Measurements from ENCODE around the gene OR1I1.
"Not testable (repeated sequence)": the region's sequence is repeated elsewhere in the genome, so short reads cannot be mapped to it uniquely, and the experiment has no call there.

Gene OR1I1

DNA sequence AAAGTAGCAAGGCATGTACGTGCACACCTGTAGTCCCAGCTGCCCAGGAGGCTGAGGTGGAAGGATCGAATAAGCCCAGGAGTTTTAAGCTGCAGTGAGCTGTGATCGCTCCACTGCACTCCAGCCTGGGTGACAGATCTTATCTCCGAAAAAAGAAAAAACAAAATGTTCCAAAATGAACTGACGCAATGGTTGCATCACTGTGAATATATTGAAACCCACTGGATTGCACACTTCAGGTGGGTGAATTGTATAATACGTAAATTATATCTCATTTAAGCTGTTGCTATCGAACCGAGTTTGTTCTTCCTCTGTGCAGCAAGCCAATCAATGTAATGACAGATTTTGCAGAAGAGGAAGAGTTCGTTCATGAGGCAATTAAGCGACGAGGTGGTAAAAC lies 34.3 kb upstream of the OR1I1 start:
- no peak overlapping the region for H3K4me3 ChIP-seq
- H3K27ac ChIP-seq = no peak overlapping the region
- TF ChIP-seq, protein P1, sequence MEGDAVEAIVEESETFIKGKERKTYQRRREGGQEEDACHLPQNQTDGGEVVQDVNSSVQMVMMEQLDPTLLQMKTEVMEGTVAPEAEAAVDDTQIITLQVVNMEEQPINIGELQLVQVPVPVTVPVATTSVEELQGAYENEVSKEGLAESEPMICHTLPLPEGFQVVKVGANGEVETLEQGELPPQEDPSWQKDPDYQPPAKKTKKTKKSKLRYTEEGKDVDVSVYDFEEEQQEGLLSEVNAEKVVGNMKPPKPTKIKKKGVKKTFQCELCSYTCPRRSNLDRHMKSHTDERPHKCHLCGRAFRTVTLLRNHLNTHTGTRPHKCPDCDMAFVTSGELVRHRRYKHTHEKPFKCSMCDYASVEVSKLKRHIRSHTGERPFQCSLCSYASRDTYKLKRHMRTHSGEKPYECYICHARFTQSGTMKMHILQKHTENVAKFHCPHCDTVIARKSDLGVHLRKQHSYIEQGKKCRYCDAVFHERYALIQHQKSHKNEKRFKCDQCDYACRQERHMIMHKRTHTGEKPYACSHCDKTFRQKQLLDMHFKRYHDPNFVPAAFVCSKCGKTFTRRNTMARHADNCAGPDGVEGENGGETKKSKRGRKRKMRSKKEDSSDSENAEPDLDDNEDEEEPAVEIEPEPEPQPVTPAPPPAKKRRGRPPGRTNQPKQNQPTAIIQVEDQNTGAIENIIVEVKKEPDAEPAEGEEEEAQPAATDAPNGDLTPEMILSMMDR (IDR thresholded peaks at IDR 0.05) = no peak
- DNase-seq (ENCODE audit: low spot score) = no peak

DNA sequence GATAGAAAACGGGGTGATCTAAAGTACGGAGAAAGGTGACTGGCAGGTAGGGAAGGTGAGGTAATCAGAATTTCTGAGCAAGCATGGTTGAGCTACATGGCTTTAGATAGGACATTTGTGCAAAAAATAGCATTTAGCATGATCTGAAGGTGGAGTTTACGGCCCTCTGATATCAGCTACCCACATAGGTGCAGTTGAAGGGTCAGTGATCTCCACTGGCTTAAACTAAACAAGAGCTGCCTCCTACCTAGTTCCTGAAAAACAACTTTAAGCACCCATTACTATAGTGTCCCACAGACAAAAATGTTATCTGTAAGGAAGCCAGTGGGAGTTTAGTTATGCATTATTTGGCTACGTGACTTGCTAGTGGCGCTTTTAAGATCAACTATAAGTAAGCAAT lies 33.9 kb upstream of the OR1I1 start:
- TF ChIP-seq, protein P1 (IDR thresholded peaks at IDR 0.05) = no peak
- H3K4me3 ChIP-seq = no peak overlapping the region
- H3K27ac ChIP-seq = no peak overlapping the region

DNA sequence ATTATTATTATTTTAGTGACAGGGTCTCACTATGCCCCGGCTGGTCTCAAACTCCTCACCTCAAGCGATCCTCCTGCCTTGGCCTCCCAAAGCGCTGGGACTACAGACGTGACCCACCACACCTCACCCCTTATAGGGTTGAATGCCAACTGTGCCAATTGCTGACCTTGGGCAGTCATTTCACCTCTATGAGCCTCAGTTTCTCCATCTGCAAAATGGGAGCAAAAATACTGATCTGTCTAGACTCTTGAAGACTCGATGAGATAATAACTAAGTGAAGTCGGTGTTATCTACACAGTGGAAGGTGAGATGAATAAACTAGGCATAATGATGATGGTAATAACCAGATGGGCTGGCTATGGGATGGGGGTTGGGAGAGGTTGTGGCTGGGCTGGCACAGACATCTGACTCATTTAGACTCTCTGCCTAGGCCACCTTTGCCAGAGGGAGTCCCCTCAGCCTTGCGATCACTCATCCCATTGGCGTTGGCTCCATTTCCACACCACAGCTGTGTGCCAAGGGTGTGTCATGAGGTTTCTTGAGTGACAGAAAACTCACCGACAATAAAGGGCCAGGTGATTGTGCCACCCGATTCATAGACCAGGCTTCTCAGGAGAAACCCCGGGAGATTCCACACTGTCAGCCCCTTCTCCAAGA lies 33.0 kb upstream of the OR1I1 start, which contains the start of gene CASP14:
CASP14 (plus strand) TSS at position 596 of the 657 bp plus-strand sequence. CDS start 2,772 bp downstream, outside the sequence.
- no peak within 1 kb of the TSS for H3K4me3 ChIP-seq

More for the DNA sequence above, 33.9 kb upstream of the OR1I1 start:
- no peak for DNase-seq (ENCODE audit: low spot score)

DNA sequence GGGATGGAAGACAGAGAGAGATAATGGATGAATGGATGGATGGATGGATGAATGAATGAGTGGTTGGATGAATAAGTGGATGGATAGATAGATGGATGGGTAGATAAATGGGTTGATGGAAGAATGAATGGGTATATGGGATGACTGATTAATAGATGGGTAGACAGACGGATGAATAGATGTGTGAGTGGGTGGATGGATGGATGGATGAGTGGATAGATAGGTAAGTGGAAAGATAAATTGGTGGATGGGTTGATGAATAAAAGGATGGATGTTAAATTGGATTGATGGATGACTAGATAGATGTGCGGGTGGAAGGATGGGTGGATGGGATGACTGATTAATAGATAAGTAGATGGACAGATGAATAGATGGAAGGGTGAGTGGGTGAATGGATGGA lies 31.4 kb upstream of the OR1I1 start:
- Histone ChIP-seq H3K4me3 (no peak overlapping the region), H3K27ac (no peak overlapping the region)
- TF ChIP-seq, protein P1 (IDR thresholded peaks at IDR 0.05) = no peak
- DNase-seq (ENCODE audit: low spot score) = no peak

More for the DNA sequence above, 33.0 kb upstream of the OR1I1 start, which contains the start of gene CASP14:
- no peak within 1 kb of the TSS for H3K27ac ChIP-seq
- TF ChIP-seq, protein P1 (IDR thresholded peaks at IDR 0.05) = no peak
- no peak for DNase-seq (ENCODE audit: low spot score)

DNA sequence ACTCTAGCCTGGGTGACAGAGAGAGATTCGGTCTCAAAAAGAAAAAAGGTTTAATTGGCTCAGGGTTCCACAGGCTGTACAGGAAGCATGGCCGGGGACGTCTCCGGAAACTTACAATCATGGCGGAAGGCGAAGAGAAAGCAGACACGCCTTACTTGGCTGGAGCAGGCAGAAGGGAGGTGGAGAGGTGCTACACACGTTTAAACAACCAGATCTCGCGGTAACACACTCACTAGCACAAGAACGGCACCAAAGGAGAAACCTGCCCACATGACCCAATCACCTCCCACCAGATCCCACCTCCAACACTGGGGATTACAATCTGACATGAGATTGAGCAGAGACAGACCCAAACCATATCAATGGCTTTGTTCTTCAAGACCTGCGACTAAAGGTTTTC lies 20.0 kb upstream of the OR1I1 start:
- no peak overlapping the region for H3K27ac ChIP-seq
- DNase-seq (ENCODE audit: low spot score) = no peak
- TF ChIP-seq, protein P1 (IDR thresholded peaks at IDR 0.05) = no peak
- no peak overlapping the region for H3K4me3 ChIP-seq

DNA sequence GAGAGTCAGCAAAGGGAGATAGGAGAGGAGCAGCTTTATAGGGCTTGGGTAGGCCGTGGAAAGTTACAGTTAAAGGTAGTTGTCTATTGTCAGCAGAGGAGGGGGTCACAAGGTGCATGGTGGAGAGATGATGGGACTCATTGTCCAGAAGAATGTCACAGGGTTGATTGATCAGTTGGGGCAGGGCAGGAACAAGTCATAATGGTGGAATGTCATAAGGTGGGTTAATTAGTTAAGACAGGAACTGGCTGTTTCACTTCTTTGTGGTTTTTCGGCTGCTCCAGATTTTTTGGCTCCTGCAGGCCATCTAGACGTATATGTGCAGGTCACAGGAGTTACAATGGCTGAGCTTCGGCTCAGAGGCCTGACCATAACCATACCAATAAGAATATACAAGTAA lies 11.6 kb upstream of the OR1I1 start:
- DNase-seq (ENCODE audit: low spot score); H3K27ac ChIP-seq; H3K4me3 ChIP-seq: not testable (repeated sequence)

DNA sequence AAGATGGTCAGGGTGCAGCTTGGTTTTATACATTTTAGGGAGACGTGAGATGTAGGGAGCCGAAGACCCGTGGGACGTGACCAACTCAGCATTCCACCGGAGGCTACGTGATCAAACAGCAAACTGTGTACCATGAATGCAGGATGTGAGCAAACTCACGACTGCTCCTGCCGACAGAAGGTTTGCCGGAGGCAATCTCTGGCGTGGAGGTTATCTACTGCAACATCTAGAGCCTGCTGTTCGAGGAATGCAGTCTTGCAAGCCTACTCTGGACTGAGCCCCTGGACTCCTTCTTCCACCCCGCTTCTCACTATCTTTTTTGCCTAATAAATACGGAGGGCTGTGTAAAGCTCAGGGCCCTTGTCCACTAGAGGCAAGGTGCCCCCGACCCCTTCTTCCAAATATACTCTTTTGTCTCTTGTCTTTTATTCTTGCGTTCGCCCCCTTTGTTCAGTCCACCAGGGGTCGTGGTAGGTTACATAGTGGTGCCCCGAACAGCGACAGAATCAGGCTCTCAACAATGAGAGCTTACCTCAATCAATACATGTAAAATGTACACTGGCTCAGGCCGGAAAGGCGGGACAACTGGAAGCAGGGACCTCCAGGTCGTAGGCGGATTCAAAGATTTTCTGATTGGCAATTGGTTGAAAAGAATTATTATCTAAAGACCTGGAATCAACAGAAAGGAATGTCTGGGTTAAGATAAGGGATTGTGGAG lies 8.9 kb upstream of the OR1I1 start:
- Histone ChIP-seq H3K27ac (no peak overlapping the region), H3K4me3 (no peak overlapping the region)
- no peak for DNase-seq (ENCODE audit: low spot score)
- TF ChIP-seq, protein P1 (IDR thresholded peaks at IDR 0.05) = no peak

Data from coronary artery (tissue), 2 donors.